ENCODE measurements around the gene SIRT1. TPM values are rescaled to one million over a fixed set of nuclear protein-coding genes. Genes with fewer than 3 reads are reported as not detected.
"Not testable (repeated sequence)": the region's sequence is repeated elsewhere in the genome, so short reads cannot be mapped to it uniquely, and the experiment has no call there.

SIRT1 gene
- total RNA-seq, 2 experiments from 2014 or later, result 29.9 to 32.0 TPM

GRCh38 chr10:67852761-67853160 lies 31.7 kb upstream of the SIRT1 start:
- peaks cover 3% of the 10 kb centered on the region for H3K36me3 Mint-ChIP-seq
- intact Hi-C loops (cut with micrococcal nuclease), result no loop called here
- no peak overlapping the region for H3K4me3 Mint-ChIP-seq
- peaks cover 2% of the 10 kb centered on the region for H3K9me3 Mint-ChIP-seq
- POLR2A ChIA-PET, result no interaction called here
- DNase-seq, result no peak
- H3K27me3 Mint-ChIP-seq, result no peaks in the 10 kb centered on the region
- H3K4me1 Mint-ChIP-seq (ENCODE audit: low read depth), result peaks cover 15% of the 10 kb centered on the region
- CTCF ChIA-PET, result interaction anchor here (0.6 to 1.3 kb wide), 3 partner anchors 31 to 480 kb away, joined by 3 read pairs; partner anchors contain the start of genes PBLD and SIRT1
- no peak overlapping the region for H3K27ac Mint-ChIP-seq

- ChIA-PET CTCF (interaction anchor here (1.1 to 2.6 kb wide), 2 partner anchors 15 to 302 kb away, joined by 3 to 13 read pairs; no protein-coding TSS in a partner anchor), POLR2A (no interaction called here)
- Mint-ChIP-seq H3K4me3 (no peak overlapping the region), H3K4me1 (ENCODE audit: low read depth) (peaks cover 15% of the 10 kb centered on the region), H3K9me3 (peaks cover 2% of the 10 kb centered on the region), H3K27me3 (no peaks in the 10 kb centered on the region), H3K36me3 (peaks cover 3% of the 10 kb centered on the region), H3K27ac (no peak overlapping the region)
- no peak for DNase-seq
- intact Hi-C loops (cut with micrococcal nuclease), result no loop called here
Measured at GRCh38 chr10:67853512-67853911, 30.9 kb upstream of the SIRT1 start.

GRCh38 chr10:67858971-67859370 lies 25.5 kb upstream of the SIRT1 start:
- Mint-ChIP-seq H3K27me3 (no peaks in the 10 kb centered on the region), H3K4me3 (no peak overlapping the region), H3K36me3 (no peaks in the 10 kb centered on the region), H3K4me1 (ENCODE audit: low read depth) (peaks cover 2% of the 10 kb centered on the region), H3K9me3 (no peaks in the 10 kb centered on the region), H3K27ac (no peak overlapping the region)
- intact Hi-C loops (cut with micrococcal nuclease), result no loop called here
- POLR2A ChIA-PET, result no interaction called here
- CTCF ChIA-PET, result interaction anchor here (1.1 to 6.3 kb wide), 2 partner anchors 71 to 299 kb away, joined by 3 to 128 read pairs; no protein-coding TSS in a partner anchor
- no peak for DNase-seq

- Mint-ChIP-seq H3K27me3 (no peaks in the 10 kb centered on the region), H3K4me3 (no peak overlapping the region), H3K27ac (no peak overlapping the region), H3K4me1 (ENCODE audit: low read depth) (no peaks in the 10 kb centered on the region), H3K9me3 (no peaks in the 10 kb centered on the region), H3K36me3 (no peaks in the 10 kb centered on the region)
- CTCF ChIA-PET, result interaction anchor here (1.7 kb wide), 1 partner anchor 295 kb away, joined by 8 read pairs; no protein-coding TSS in a partner anchor
- intact Hi-C loops (cut with micrococcal nuclease), result no loop called here
- POLR2A ChIA-PET, result no interaction called here
- DNase-seq, result no peak
Measured at GRCh38 chr10:67861750-67862432, 22.6 kb upstream of the SIRT1 start.

GRCh38 chr10:67863094-67863493 lies 21.4 kb upstream of the SIRT1 start:
- no peaks in the 10 kb centered on the region for H3K9me3 Mint-ChIP-seq
- no peak overlapping the region for H3K27ac Mint-ChIP-seq
- no peak overlapping the region for H3K4me3 Mint-ChIP-seq
- intact Hi-C loops (cut with micrococcal nuclease), result no loop called here
- no peaks in the 10 kb centered on the region for H3K27me3 Mint-ChIP-seq
- CTCF ChIA-PET, result no interaction called here
- POLR2A ChIA-PET, result no interaction called here
- DNase-seq, result no peak
- H3K4me1 Mint-ChIP-seq (ENCODE audit: low read depth), result no peaks in the 10 kb centered on the region
- no peaks in the 10 kb centered on the region for H3K36me3 Mint-ChIP-seq

GRCh38 chr10:67864607-67865371 lies 19.7 kb upstream of the SIRT1 start:
- H3K27ac Mint-ChIP-seq, result no peak overlapping the region
- H3K4me1 Mint-ChIP-seq (ENCODE audit: low read depth), result no peaks in the 10 kb centered on the region
- H3K4me3 Mint-ChIP-seq, result no peak overlapping the region
- ChIA-PET POLR2A (no interaction called here), CTCF (interaction anchor here (1.3 to 2.1 kb wide), 2 partner anchors 9 to 76 kb away, joined by 3 to 13 read pairs; no protein-coding TSS in a partner anchor)
- H3K9me3 Mint-ChIP-seq, result no peaks in the 10 kb centered on the region
- intact Hi-C loops (cut with micrococcal nuclease), result no loop called here
- no peaks in the 10 kb centered on the region for H3K36me3 Mint-ChIP-seq
- H3K27me3 Mint-ChIP-seq, result no peaks in the 10 kb centered on the region
- no peak for DNase-seq

- POLR2A ChIA-PET, result no interaction called here
- Mint-ChIP-seq H3K4me3 (no peak overlapping the region), H3K27ac (no peak overlapping the region), H3K9me3 (no peaks in the 10 kb centered on the region), H3K4me1 (ENCODE audit: low read depth) (no peaks in the 10 kb centered on the region), H3K27me3 (no peaks in the 10 kb centered on the region), H3K36me3 (no peaks in the 10 kb centered on the region)
- CTCF ChIA-PET, result interaction anchor here (0.6 to 2.5 kb wide), 5 partner anchors 13 to 289 kb away, joined by 3 to 13 read pairs (median 4); partner anchors contain the start of gene SIRT1
- intact Hi-C loops (cut with micrococcal nuclease), result no loop called here
- DNase-seq, result no peak
Measured at GRCh38 chr10:67868132-67868531, 16.3 kb upstream of the SIRT1 start.

- POLR2A ChIA-PET, result no interaction called here
- DNase-seq, result no peak
- no peaks in the 10 kb centered on the region for H3K27me3 Mint-ChIP-seq
- CTCF ChIA-PET, result no interaction called here
- H3K36me3 Mint-ChIP-seq, result no peaks in the 10 kb centered on the region
- intact Hi-C loops (cut with micrococcal nuclease), result no loop called here
- no peaks in the 10 kb centered on the region for H3K9me3 Mint-ChIP-seq
- H3K27ac Mint-ChIP-seq, result no peak overlapping the region
- H3K4me3 Mint-ChIP-seq, result no peak overlapping the region
- no peaks in the 10 kb centered on the region for H3K4me1 Mint-ChIP-seq (ENCODE audit: low read depth)
Measured at GRCh38 chr10:67869996-67870395, 14.5 kb upstream of the SIRT1 start.

GRCh38 chr10:67875340-67876238 lies 8.9 kb upstream of the SIRT1 start:
- intact Hi-C loops (cut with micrococcal nuclease), result no loop called here

GRCh38 chr10:67877421-67877820 lies 7.0 kb upstream of the SIRT1 start:
- H3K27ac Mint-ChIP-seq; H3K36me3 Mint-ChIP-seq; intact Hi-C loops (cut with micrococcal nuclease); H3K4me3 Mint-ChIP-seq; H3K4me1 Mint-ChIP-seq (ENCODE audit: low read depth); H3K27me3 Mint-ChIP-seq; DNase-seq; H3K9me3 Mint-ChIP-seq; POLR2A ChIA-PET: not testable (repeated sequence)
- CTCF ChIA-PET, result interaction anchor here (0.6 kb wide), 1 partner anchor 470 kb away, joined by 3 read pairs; no protein-coding TSS in a partner anchor

More at GRCh38 chr10:67875340-67876238, 8.9 kb upstream of the SIRT1 start:
- Mint-ChIP-seq H3K9me3 (no peaks in the 10 kb centered on the region), H3K4me3 (no peak overlapping the region), H3K27me3 (no peaks in the 10 kb centered on the region), H3K36me3 (no peaks in the 10 kb centered on the region), H3K4me1 (ENCODE audit: low read depth) (no peaks in the 10 kb centered on the region), H3K27ac (no peak overlapping the region)
- no peak for DNase-seq
- ChIA-PET POLR2A (no interaction called here), CTCF (interaction anchor here (0.8 to 1.8 kb wide), 4 partner anchors 8 to 88 kb away, joined by 3 to 4 read pairs (median 3); partner anchors contain the start of gene SIRT1)

GRCh38 chr10:67878133-67878532 lies 6.3 kb upstream of the SIRT1 start:
- Mint-ChIP-seq H3K27ac (no peak overlapping the region), H3K27me3 (no peaks in the 10 kb centered on the region), H3K4me3 (no peak overlapping the region), H3K36me3 (no peaks in the 10 kb centered on the region), H3K9me3 (no peaks in the 10 kb centered on the region), H3K4me1 (ENCODE audit: low read depth) (no peaks in the 10 kb centered on the region)
- ChIA-PET CTCF (interaction anchor here (0.6 kb wide), 1 partner anchor 469 kb away, joined by 3 read pairs; no protein-coding TSS in a partner anchor), POLR2A (no interaction called here)
- intact Hi-C loops (cut with micrococcal nuclease), result no loop called here
- no peak for DNase-seq

Data from activated CD4-positive, alpha-beta memory T cell treated with anti-CD3 and anti-CD28 coated beads for 36 hours (primary cell).